K562 (cell line): ENCODE results near the gene TEPSIN. TPM values are rescaled to one million over a fixed set of nuclear protein-coding genes. Genes with fewer than 3 reads are reported as not detected.

Experiments used
- ATAC-seq: fragments of 200-7000 bp; cut with Tn5 transposase; 3 replicates; pipeline ENCODE4 v1.9.1; 2020; ENCODE audit warnings: moderate library complexity
- BruUV-seq: library from RNA; stranded (reverse); fragments of 400-500 nt; replicated peaks from 2 replicates; lab custom pipeline; 2021; lab: Mats Ljungman, UMichigan
- CTCF ChIA-PET: fragments of 300-600 bp; formaldehyde crosslinking; extraction: SDS; loops from one replicate; lab custom pipeline; 2021; ENCODE audit warnings: low intra/inter-chr PET ratio; lab: Yijun Ruan, JAX
- POLR2A ChIA-PET: fragments of 300-600, 350-650 bp; sonication (Branson Sonifier 250); formaldehyde crosslinking; extraction: SDS; loops from one replicate; lab custom pipeline; 2021; ENCODE audit warnings: antibody characterized with exemption, inconsistent platforms; lab: Yijun Ruan, JAX
- DNase-seq, 4 experiments: peaks; one replicate each; pipeline versions ENCODE4 v3.0.0 to v3.0.0-alpha.2; 2011 to 2018; ENCODE audit warnings: low spot score in 3 of 4, mixed read lengths in 3 of 4; ENCODE audit errors: extremely low read depth in 1 of 4
- FAIRE-seq: peaks from 2 replicates; lab custom pipeline; 2011; peaks lifted over from hg19 to GRCh38; lab: Jason Lieb, UNC
- H2AFZ ChIP-seq: 2 replicates; pipeline ENCODE4 v1.6.0; 2011; ENCODE audit warnings: low read depth, low read length, control low read depth, inconsistent platforms
- H3K27ac ChIP-seq: fragments of 200-600 bp; 3 replicates; pipeline ENCODE4 v1.8.0; 2011; ENCODE audit warnings: low read depth, mild to moderate bottlenecking, control low read depth, inconsistent platforms, low read length, moderate library complexity, mixed read lengths; ENCODE audit errors: extremely low read depth
- H3K27me3 ChIP-seq, 2 experiments: fragments of 300-600 bp in 1 of 2; 2 replicates in 1 of 2; 3 replicates in 1 of 2; pipeline versions ENCODE4 v1.6.0 to v1.8.0; 2011; ENCODE audit warnings: inconsistent platforms in 2 of 2, low read length in 2 of 2, mild to moderate bottlenecking in 1 of 2, mixed read lengths in 1 of 2, moderate library complexity in 1 of 2; ENCODE audit not compliant: control insufficient read depth in 2 of 2, insufficient read depth in 2 of 2
- H3K36me3 ChIP-seq: fragments of 300-600 bp; 3 replicates; pipeline ENCODE4 v1.8.0; 2011; ENCODE audit warnings: mild to moderate bottlenecking, low read length, inconsistent platforms; ENCODE audit not compliant: control insufficient read depth, insufficient read depth
- H3K4me1 ChIP-seq, 2 experiments: fragments of 200-600 bp in 1 of 2; replicated peaks in 1 of 2; 2 replicates in 1 of 2; 3 replicates in 1 of 2; pipeline versions ENCODE4 v1.5.1 to v1.8.0; 2011; ENCODE audit warnings: inconsistent platforms in 2 of 2, low read length in 2 of 2, mild to moderate bottlenecking in 1 of 2, mixed read lengths in 1 of 2, moderate library complexity in 1 of 2; ENCODE audit not compliant: control insufficient read depth in 2 of 2, insufficient read depth in 2 of 2
- H3K4me2 ChIP-seq: 2 replicates; pipeline ENCODE4 v1.6.1; 2011; ENCODE audit warnings: low read length, control low read depth, inconsistent platforms, mixed read lengths; ENCODE audit not compliant: insufficient read depth
- H3K4me3 ChIP-seq: fragments of 200-600 bp; sonication (generic), shearing (Covaris generic); 2 replicates; pipeline ENCODE4 v1.5.1; 2016; ENCODE audit warnings: control low read depth, inconsistent platforms
- H3K79me2 ChIP-seq: fragments of 200-600 bp; 3 replicates; pipeline ENCODE4 v1.8.0; 2011; ENCODE audit warnings: low read length, inconsistent platforms; ENCODE audit not compliant: control insufficient read depth, insufficient read depth
- H3K9ac ChIP-seq, 2 experiments: 2 replicates each; pipeline versions ENCODE4 v1.6.0 to v1.6.1; 2011; ENCODE audit warnings: low read depth in 2 of 2, low read length in 2 of 2, control low read depth in 1 of 2, inconsistent platforms in 1 of 2, mild to moderate bottlenecking in 1 of 2, mixed read lengths in 1 of 2; ENCODE audit not compliant: insufficient read depth in 1 of 2
- H3K9me1 ChIP-seq: one replicate; pipeline ENCODE4 v1.6.0; 2011; ENCODE audit warnings: inconsistent platforms, mild to moderate bottlenecking, low read length, moderate library complexity; ENCODE audit not compliant: control insufficient read depth, insufficient read depth
- H3K9me3 ChIP-seq: replicated peaks from 2 replicates; pipeline ENCODE4 v1.5.1; 2011; ENCODE audit warnings: low read depth, low read length, inconsistent platforms; ENCODE audit not compliant: control insufficient read depth, insufficient read depth
- H4K20me1 ChIP-seq: replicated peaks from 2 replicates; pipeline ENCODE4 v1.6.1; 2011; ENCODE audit warnings: low read length, inconsistent platforms, mixed read lengths; ENCODE audit not compliant: control insufficient read depth, insufficient read depth
- ASH1L ChIP-seq: fragments of 450-650 bp; IDR thresholded peaks from 2 replicates; pipeline ENCODE4 v1.6.1; 2018; ENCODE audit warnings: borderline replicate concordance, mild to moderate bottlenecking, low read depth; ENCODE audit not compliant: partially characterized antibody
- BRCA1 ChIP-seq, 2 experiments: fragments of 450-650 bp in 1 of 2; sonication (generic) in 1 of 2; formaldehyde crosslinking in 1 of 2; IDR thresholded peaks; 2 replicates each; pipeline versions ENCODE4 v1.5.0 to v1.6.1; 2017 to 2020; ENCODE audit warnings: mild to moderate bottlenecking in 1 of 2, missing genetic modification reagents in 1 of 2
- CHD4 ChIP-seq: fragments of 200-600 bp; sonication (generic); IDR thresholded peaks from 3 replicates; pipeline ENCODE4 v1.6.1; 2012; ENCODE audit warnings: low read depth, mild to moderate bottlenecking, mixed read lengths, low read length, inconsistent platforms; ENCODE audit not compliant: insufficient read depth, insufficient replicate concordance, poor library complexity, severe bottlenecking
- CXXC5 ChIP-seq: fragments of 250-450 bp; sonication (Bioruptor Pico); IDR thresholded peaks from 2 replicates; pipeline ENCODE4 v1.8.0; 2022; ENCODE audit warnings: inconsistent platforms, mild to moderate bottlenecking, moderate library complexity
- FOXA3 ChIP-seq, 2 experiments: fragments of 450-650 bp in 1 of 2; sonication (generic) in 1 of 2; formaldehyde crosslinking; IDR thresholded peaks in 1 of 2; conservative IDR thresholded peaks in 1 of 2; 2 replicates each; pipeline versions ENCODE4 v1.4.0 to v1.8.0; 2020 to 2022; ENCODE audit warnings: mild to moderate bottlenecking in 2 of 2, missing genetic modification reagents in 1 of 2
- GATAD2A ChIP-seq: fragments of 450-650 bp; IDR thresholded peaks from 2 replicates; pipeline ENCODE4 v1.6.1; 2017
- MBD2 ChIP-seq: sonication (generic); IDR thresholded peaks from 2 replicates; pipeline ENCODE4 v1.6.1; 2016; ENCODE audit warnings: low read depth, borderline replicate concordance
- MCM2 ChIP-seq: fragments of 450-650 bp; IDR thresholded peaks from 2 replicates; pipeline ENCODE4 v1.6.1; 2017; ENCODE audit warnings: low read depth, mild to moderate bottlenecking
- NEUROD1 ChIP-seq: fragments of 150-350 bp; IDR thresholded peaks from 2 replicates; pipeline ENCODE4 v1.6.1; 2014; ENCODE audit warnings: borderline replicate concordance, low read length, low read depth; ENCODE audit not compliant: partially characterized antibody
- RAD21 ChIP-seq, 2 experiments: fragments of 250-450 bp in 1 of 2; fragments of 450-650 bp in 1 of 2; sonication (Bioruptor Pico) in 1 of 2; formaldehyde crosslinking in 1 of 2; IDR thresholded peaks in 1 of 2; conservative IDR thresholded peaks in 1 of 2; 2 replicates each; pipeline versions ENCODE4 v1.4.0 to v1.8.0; 2020 to 2022; ENCODE audit warnings: mild to moderate bottlenecking in 2 of 2, moderate library complexity in 1 of 2
- RB1 ChIP-seq: fragments of 450-650 bp; IDR thresholded peaks from 2 replicates; pipeline ENCODE4 v1.6.1; 2017; ENCODE audit warnings: low read depth, mild to moderate bottlenecking
- SMC3 ChIP-seq: conservative IDR thresholded peaks from 2 replicates; pipeline ENCODE4 v1.6.1; 2011; ENCODE audit warnings: low read depth, low read length, improper control_type of control experiment; ENCODE audit not compliant: insufficient read depth
- ZBTB33 ChIP-seq: sonication (generic); formaldehyde crosslinking; IDR thresholded peaks from 2 replicates; pipeline ENCODE4 v1.8.1; 2023; ENCODE audit warnings: mild to moderate bottlenecking, missing genetic modification reagents
- ZFP1 ChIP-seq: fragments of 450-650 bp; formaldehyde crosslinking; IDR thresholded peaks from 2 replicates; pipeline ENCODE4 v1.4.0; 2020; ENCODE audit warnings: mild to moderate bottlenecking, mixed read lengths
- ZFP30 ChIP-seq: fragments of 250-450 bp; sonication (Bioruptor Pico); IDR thresholded peaks from 2 replicates; pipeline ENCODE4 v1.8.0; 2022; ENCODE audit warnings: moderate library complexity, mild to moderate bottlenecking, inconsistent platforms, borderline replicate concordance
- ZNF263 ChIP-seq: sonication (generic); formaldehyde crosslinking; IDR thresholded peaks from 2 replicates; pipeline ENCODE4 v1.8.0; 2022; ENCODE audit warnings: mild to moderate bottlenecking, missing genetic modification reagents, borderline replicate concordance
- WGBS: fragments of 100-300 bp; shearing (Covaris generic); methylation state at CpG from one replicate; pipeline ENCODE4 v1.1.6; 2016; ENCODE audit warnings: low coverage, mixed read lengths; ENCODE audit not compliant: insufficient coverage; ENCODE audit errors: missing lambda C conversion rate; 5-methylcytosine and 5-hydroxymethylcytosine counted together
- in situ Hi-C: fragments of 300-500 bp; cut with MboI; formaldehyde crosslinking; loops from 4 replicates; pipeline ENCODE4 v1.15.0; 2018; ENCODE audit warnings: inconsistent platforms, mixed read lengths
- intact Hi-C: fragments of 100-400 bp; cut with micrococcal nuclease; formaldehyde crosslinking; loops from 2 replicates; pipeline ENCODE4 v1.14.2; 2022
- polyA plus RNA-seq, 8 experiments: library from polyadenylated mRNA; depleted of rRNA in 4 of 8; stranded (reverse) in 5 of 8; unstranded in 3 of 8; fragments of >200 nt; fragmentation: Nextera tagmentation in 2 of 8; fragmentation: Illumina TruSeq in 1 of 8; extraction: Ambion mirVana in 2 of 8; extraction: Trizol in 1 of 8; gene quantifications; 2 replicates each; pipeline versions ENCODE4 v1.2.1 to v1.2.3, GENCODE V29; 2011 to 2014; ENCODE audit warnings: inconsistent platforms in 1 of 8, missing spikeins in 1 of 8
- total RNA-seq, 7 experiments: library from RNA; depleted of rRNA in 6 of 7; stranded (reverse); fragments of >200 nt in 6 of 7; fragmentation: Illumina TruSeq in 2 of 7; extraction: Trizol in 2 of 7; gene quantifications; 2 replicates each; pipeline versions ENCODE4 v1.2.1 to v1.2.3, GENCODE V29; 2011 to 2021; ENCODE audit warnings: low replicate concordance in 1 of 7

TEPSIN gene
- total and polyA plus RNA-seq, 9 of the 15 experiments (the other 6 are each of a cell fraction or from before 2014, with no cell fraction given) = 0.80 to 29.8 (median 5.3) TPM

GRCh38 chr17:81254955-81255717, 16.3 kb upstream of the TEPSIN start:
- no peak overlapping the region for H3K27ac ChIP-seq
- no peak overlapping the region for H3K4me3 ChIP-seq
- intact Hi-C loops (loop anchor here (2.0 to 5.0 kb wide), 2 partner anchors 37 to 230 kb away; no protein-coding TSS in a partner anchor), in situ Hi-C loops (no loop called here)
- H3K4me2 ChIP-seq = no peak overlapping the region
- H3K4me1 ChIP-seq = peaks cover 0 to 44% of the 10 kb centered on the region in 2 experiments; a peak in 1 of 5 replicates
- no peaks in the 10 kb centered on the region for H3K79me2 ChIP-seq
- H3K9ac ChIP-seq = peak overlapping the region in 1 of 2 experiments; percentile 77; a peak in 2 of 4 replicates
- FAIRE-seq (peak; percentile 26), DNase-seq (peak; percentile 43 to 52 (median 46)), ATAC-seq (peak; percentile 80)
- ChIA-PET POLR2A (interaction anchor here (0.7 to 1.6 kb wide), 5 partner anchors 9 to 679 kb away, joined by 3 to 6 read pairs (median 4); no protein-coding TSS in a partner anchor), CTCF (interaction anchor here (1.0 to 4.0 kb wide), 2 partner anchors 230 to 282 kb away, joined by 3 to 33 read pairs; no protein-coding TSS in a partner anchor)
- no peaks in the 10 kb centered on the region; the same call in 1 of the 2 replicates for H4K20me1 ChIP-seq
- H2AFZ ChIP-seq = no peak overlapping the region
- BruUV-seq = no TSS peak
- H3K9me3 ChIP-seq = no peaks in the 10 kb centered on the region
- WGBS = 67% methylated on average over 34 of the region's 35 CpGs
- H3K36me3 ChIP-seq = peaks cover 48% of the 10 kb centered on the region; the same call in 2 of the 3 replicates
- H3K9me1 ChIP-seq = no peaks in the 10 kb centered on the region
- H3K27me3 ChIP-seq = no peaks in the 10 kb centered on the region
- TF ChIP-seq CHD4 (no peak), GATAD2A (no peak), CXXC5 (CRISPR knock-in tag) (no peak), SMC3 (peak; percentile 57), NEUROD1 (no peak), FOXA3 (CRISPR knock-in tag; conservative IDR thresholded peaks at IDR 0.05 in 1 of 2, IDR thresholded peaks at IDR 0.05 in 1 of 2) (no peak), MCM2 (no peak), MBD2 (no peak), ASH1L (no peak), RB1 (peak; percentile 44; the same call in 1 of the 2 replicates), BRCA1 (IDR thresholded peaks at IDR 0.05) (no peak), BRCA1 (CRISPR knock-in tag; IDR thresholded peaks at IDR 0.05) (no peak), RAD21 (CRISPR knock-in tag; conservative IDR thresholded peaks at IDR 0.05 in 1 of 2, IDR thresholded peaks at IDR 0.05 in 1 of 2) (peak in 1 of 2 experiments; percentile 51; a peak in 2 of 4 replicates), ZFP1 (CRISPR knock-in tag) (no peak), ZFP30 (CRISPR knock-in tag) (no peak), ZNF263 (CRISPR knock-in tag) (peak; percentile 48; the same call in 1 of the 2 replicates), ZBTB33 (peak; percentile 65)
